GM23338 (cell line): Measurements from ENCODE around the gene AGPAT4. TPM values are rescaled to one million over a fixed set of nuclear protein-coding genes. Genes with fewer than 3 reads are reported as not detected.

Experiments used
- ATAC-seq: fragments of 200-7000 bp; cut with Tn5 transposase; 3 replicates; pipeline ENCODE4 v1.9.1; 2020
- DNase-seq: peaks from one replicate; pipeline ENCODE4 v3.0.0-alpha.2; 2015; ENCODE audit warnings: low spot score
- H2AFZ ChIP-seq: fragments of 200-600 bp; sonication (generic); 2 replicates; pipeline ENCODE4 v1.8.0; 2016; ENCODE audit warnings: antibody characterized with exemption, mild to moderate bottlenecking, moderate library complexity
- H3F3A ChIP-seq: fragments of 200-600 bp; sonication (generic); replicated peaks from 2 replicates; pipeline ENCODE4 v1.8.0; 2017; ENCODE audit warnings: antibody characterized with exemption, mixed run types, low read depth
- H3K27ac ChIP-seq: fragments of 200-600 bp; sonication (generic); 2 replicates; pipeline ENCODE4 v1.6.1; 2016; ENCODE audit warnings: low read depth
- H3K27me3 ChIP-seq: fragments of 200-600 bp; sonication (generic); 2 replicates; pipeline ENCODE4 v1.8.0; 2016; ENCODE audit warnings: mild to moderate bottlenecking, mixed run types, moderate library complexity; ENCODE audit not compliant: insufficient read depth
- H3K36me3 ChIP-seq: fragments of 200-600 bp; sonication (generic); 2 replicates; pipeline ENCODE4 v1.8.0; 2016; ENCODE audit warnings: mild to moderate bottlenecking; ENCODE audit not compliant: insufficient read depth
- H3K4me1 ChIP-seq: fragments of 200-600 bp; sonication (generic); 2 replicates; pipeline ENCODE4 v1.8.0; 2016; ENCODE audit warnings: mild to moderate bottlenecking, moderate library complexity; ENCODE audit not compliant: insufficient read depth
- H3K4me2 ChIP-seq: fragments of 200-600 bp; sonication (generic); 2 replicates; pipeline ENCODE4 v1.7.1; 2017; ENCODE audit warnings: mixed run types
- H3K4me3 ChIP-seq: fragments of 200-600 bp; sonication (generic); 2 replicates; pipeline ENCODE4 v1.6.1; 2016; ENCODE audit warnings: mixed run types
- H3K79me2 ChIP-seq: fragments of 200-600 bp; sonication (generic); replicated peaks from 2 replicates; pipeline ENCODE4 v1.8.0; 2017; ENCODE audit warnings: mild to moderate bottlenecking; ENCODE audit not compliant: insufficient read depth
- H3K9me2 ChIP-seq: fragments of 200-600 bp; sonication (generic); 2 replicates; pipeline ENCODE4 v1.8.0; 2017; ENCODE audit not compliant: insufficient read depth
- H4K20me1 ChIP-seq: fragments of 200-600 bp; sonication (generic); replicated peaks from 2 replicates; pipeline ENCODE4 v1.8.0; 2017; ENCODE audit warnings: mild to moderate bottlenecking; ENCODE audit not compliant: insufficient read depth
- H3K27ac Mint-ChIP-seq: 2 replicates; pipeline ENCODE4 v1.8.0; 2020; ENCODE audit warnings: inconsistent platforms, mild to moderate bottlenecking, moderate library complexity, mixed read lengths
- H3K27me3 Mint-ChIP-seq: 3 replicates; pipeline ENCODE4 v1.8.0; 2022; ENCODE audit warnings: low read depth, mild to moderate bottlenecking, moderate library complexity, mixed read lengths, inconsistent platforms; ENCODE audit not compliant: insufficient read depth, poor library complexity
- H3K36me3 Mint-ChIP-seq: 3 replicates; pipeline ENCODE4 v1.8.0; 2021; ENCODE audit warnings: low read depth, mild to moderate bottlenecking, inconsistent platforms, moderate library complexity, mixed read lengths
- H3K4me1 Mint-ChIP-seq: 3 replicates; pipeline ENCODE4 v1.8.0; 2020; ENCODE audit warnings: mild to moderate bottlenecking, inconsistent platforms, mixed read lengths
- H3K4me3 Mint-ChIP-seq: 3 replicates; pipeline ENCODE4 v1.8.0; 2021; ENCODE audit warnings: moderate library complexity, mild to moderate bottlenecking, inconsistent platforms, mixed read lengths
- H3K9me3 Mint-ChIP-seq: 3 replicates; pipeline ENCODE4 v1.8.0; 2020; ENCODE audit warnings: moderate library complexity, mild to moderate bottlenecking, inconsistent platforms, mixed read lengths
- CREB1 ChIP-seq: fragments of 250-450 bp; sonication (Bioruptor Pico); IDR thresholded peaks from 2 replicates; pipeline ENCODE4 v1.5.0; 2020; ENCODE audit warnings: low read depth, mild to moderate bottlenecking, moderate library complexity
- EZH2 ChIP-seq: fragments of 200-600 bp; sonication (generic); IDR thresholded peaks from one replicate; pipeline ENCODE4 v1.8.0; 2017; ENCODE audit warnings: antibody characterized with exemption, mild to moderate bottlenecking, low read depth; ENCODE audit not compliant: unreplicated experiment
- EZH2phosphoT487 ChIP-seq: fragments of 200-600 bp; sonication (generic); IDR thresholded peaks from one replicate; pipeline ENCODE4 v1.8.1; 2018; ENCODE audit warnings: antibody characterized with exemption; ENCODE audit not compliant: unreplicated experiment
- JUNB ChIP-seq: IDR thresholded peaks from one replicate; pipeline ENCODE4 v1.6.1; 2016; ENCODE audit warnings: antibody characterized with exemption; ENCODE audit not compliant: unreplicated experiment
- REST ChIP-seq: IDR thresholded peaks from one replicate; pipeline ENCODE4 v1.6.1; 2018; ENCODE audit warnings: antibody characterized with exemption; ENCODE audit not compliant: unreplicated experiment
- STAT1 ChIP-seq: IDR thresholded peaks from one replicate; pipeline ENCODE4 v1.6.1; 2016; ENCODE audit warnings: antibody characterized with exemption; ENCODE audit not compliant: unreplicated experiment
- polyA plus RNA-seq: library from polyadenylated mRNA; unstranded; fragments of >200 nt; fragmentation: Nextera tagmentation; extraction: Ambion mirVana; gene quantifications from 2 replicates; pipeline ENCODE4 v1.2.1, GENCODE V29; 2016
- total RNA-seq: library from RNA; depleted of rRNA; stranded (reverse); fragments of >200 nt; shearing (Covaris generic); gene quantifications from 2 replicates; pipeline ENCODE4 v1.2.3, GENCODE V29; 2014
- TF ChIP-seq, protein P1 (sequence below): IDR thresholded peaks from 2 replicates; pipeline ENCODE4 v1.6.1; 2016; ENCODE audit warnings: antibody characterized with exemption
- TF ChIP-seq, protein P2 (sequence below): fragments of 250-450 bp; sonication (Bioruptor Pico); IDR thresholded peaks from 2 replicates; pipeline ENCODE4 v1.5.0; 2020; ENCODE audit warnings: mild to moderate bottlenecking, moderate library complexity

Gene AGPAT4
- total and polyA plus RNA-seq, 2 experiments from 2014 or later: 8.9 to 19.3 TPM

DNA sequence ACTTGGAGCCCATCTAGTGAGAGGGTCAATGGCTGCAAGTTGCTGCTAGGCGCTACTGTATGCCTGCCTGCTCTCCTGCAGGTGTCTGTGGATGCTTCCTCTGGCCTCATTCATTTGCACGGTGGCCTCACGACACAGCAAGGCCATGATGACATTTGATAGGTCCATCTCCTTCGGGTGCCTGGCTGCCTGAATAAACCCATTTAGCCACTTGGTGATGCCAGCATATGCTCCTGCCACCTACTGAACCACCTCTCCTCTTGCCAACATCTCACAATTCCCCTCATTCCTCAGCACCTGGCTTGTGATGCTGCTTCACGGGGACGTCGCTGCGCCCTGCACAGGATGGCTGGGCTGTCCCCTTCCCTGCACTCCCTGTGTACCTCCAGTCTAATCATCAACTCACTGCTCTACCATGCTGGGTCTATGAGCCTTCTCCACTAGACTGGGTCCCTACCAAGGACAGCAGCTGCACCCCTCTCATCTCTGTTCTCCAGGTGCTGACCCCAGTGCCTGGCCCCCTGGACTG is 51.1 kb downstream of the AGPAT4 start:
- Histone ChIP-seq H3K9me2 (no peaks in the 10 kb centered on the region), H3K4me2 (no peak overlapping the region), H2AFZ (no peak overlapping the region), H3K4me3 (no peak overlapping the region), H3F3A (no peaks in the 10 kb centered on the region), H3K27ac (no peak overlapping the region), H3K4me1 (no peaks in the 10 kb centered on the region), H3K36me3 (no peaks in the 10 kb centered on the region), H4K20me1 (peaks cover 3% of the 10 kb centered on the region; the same call in 1 of the 2 replicates), H3K79me2 (peaks cover 62% of the 10 kb centered on the region), H3K27me3 (no peaks in the 10 kb centered on the region)
- H3K9me3 Mint-ChIP-seq: peaks cover 5% of the 10 kb centered on the region; the same call in 2 of the 3 replicates
- TF ChIP-seq CREB1 (CRISPR knock-in tag) (no peak), REST (no peak), EZH2phosphoT487 (no peak), EZH2 (no peak), JUNB (no peak), STAT1 (no peak)
- TF ChIP-seq, protein P1, sequence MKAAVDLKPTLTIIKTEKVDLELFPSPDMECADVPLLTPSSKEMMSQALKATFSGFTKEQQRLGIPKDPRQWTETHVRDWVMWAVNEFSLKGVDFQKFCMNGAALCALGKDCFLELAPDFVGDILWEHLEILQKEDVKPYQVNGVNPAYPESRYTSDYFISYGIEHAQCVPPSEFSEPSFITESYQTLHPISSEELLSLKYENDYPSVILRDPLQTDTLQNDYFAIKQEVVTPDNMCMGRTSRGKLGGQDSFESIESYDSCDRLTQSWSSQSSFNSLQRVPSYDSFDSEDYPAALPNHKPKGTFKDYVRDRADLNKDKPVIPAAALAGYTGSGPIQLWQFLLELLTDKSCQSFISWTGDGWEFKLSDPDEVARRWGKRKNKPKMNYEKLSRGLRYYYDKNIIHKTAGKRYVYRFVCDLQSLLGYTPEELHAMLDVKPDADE: no peak
- TF ChIP-seq, protein P2, sequence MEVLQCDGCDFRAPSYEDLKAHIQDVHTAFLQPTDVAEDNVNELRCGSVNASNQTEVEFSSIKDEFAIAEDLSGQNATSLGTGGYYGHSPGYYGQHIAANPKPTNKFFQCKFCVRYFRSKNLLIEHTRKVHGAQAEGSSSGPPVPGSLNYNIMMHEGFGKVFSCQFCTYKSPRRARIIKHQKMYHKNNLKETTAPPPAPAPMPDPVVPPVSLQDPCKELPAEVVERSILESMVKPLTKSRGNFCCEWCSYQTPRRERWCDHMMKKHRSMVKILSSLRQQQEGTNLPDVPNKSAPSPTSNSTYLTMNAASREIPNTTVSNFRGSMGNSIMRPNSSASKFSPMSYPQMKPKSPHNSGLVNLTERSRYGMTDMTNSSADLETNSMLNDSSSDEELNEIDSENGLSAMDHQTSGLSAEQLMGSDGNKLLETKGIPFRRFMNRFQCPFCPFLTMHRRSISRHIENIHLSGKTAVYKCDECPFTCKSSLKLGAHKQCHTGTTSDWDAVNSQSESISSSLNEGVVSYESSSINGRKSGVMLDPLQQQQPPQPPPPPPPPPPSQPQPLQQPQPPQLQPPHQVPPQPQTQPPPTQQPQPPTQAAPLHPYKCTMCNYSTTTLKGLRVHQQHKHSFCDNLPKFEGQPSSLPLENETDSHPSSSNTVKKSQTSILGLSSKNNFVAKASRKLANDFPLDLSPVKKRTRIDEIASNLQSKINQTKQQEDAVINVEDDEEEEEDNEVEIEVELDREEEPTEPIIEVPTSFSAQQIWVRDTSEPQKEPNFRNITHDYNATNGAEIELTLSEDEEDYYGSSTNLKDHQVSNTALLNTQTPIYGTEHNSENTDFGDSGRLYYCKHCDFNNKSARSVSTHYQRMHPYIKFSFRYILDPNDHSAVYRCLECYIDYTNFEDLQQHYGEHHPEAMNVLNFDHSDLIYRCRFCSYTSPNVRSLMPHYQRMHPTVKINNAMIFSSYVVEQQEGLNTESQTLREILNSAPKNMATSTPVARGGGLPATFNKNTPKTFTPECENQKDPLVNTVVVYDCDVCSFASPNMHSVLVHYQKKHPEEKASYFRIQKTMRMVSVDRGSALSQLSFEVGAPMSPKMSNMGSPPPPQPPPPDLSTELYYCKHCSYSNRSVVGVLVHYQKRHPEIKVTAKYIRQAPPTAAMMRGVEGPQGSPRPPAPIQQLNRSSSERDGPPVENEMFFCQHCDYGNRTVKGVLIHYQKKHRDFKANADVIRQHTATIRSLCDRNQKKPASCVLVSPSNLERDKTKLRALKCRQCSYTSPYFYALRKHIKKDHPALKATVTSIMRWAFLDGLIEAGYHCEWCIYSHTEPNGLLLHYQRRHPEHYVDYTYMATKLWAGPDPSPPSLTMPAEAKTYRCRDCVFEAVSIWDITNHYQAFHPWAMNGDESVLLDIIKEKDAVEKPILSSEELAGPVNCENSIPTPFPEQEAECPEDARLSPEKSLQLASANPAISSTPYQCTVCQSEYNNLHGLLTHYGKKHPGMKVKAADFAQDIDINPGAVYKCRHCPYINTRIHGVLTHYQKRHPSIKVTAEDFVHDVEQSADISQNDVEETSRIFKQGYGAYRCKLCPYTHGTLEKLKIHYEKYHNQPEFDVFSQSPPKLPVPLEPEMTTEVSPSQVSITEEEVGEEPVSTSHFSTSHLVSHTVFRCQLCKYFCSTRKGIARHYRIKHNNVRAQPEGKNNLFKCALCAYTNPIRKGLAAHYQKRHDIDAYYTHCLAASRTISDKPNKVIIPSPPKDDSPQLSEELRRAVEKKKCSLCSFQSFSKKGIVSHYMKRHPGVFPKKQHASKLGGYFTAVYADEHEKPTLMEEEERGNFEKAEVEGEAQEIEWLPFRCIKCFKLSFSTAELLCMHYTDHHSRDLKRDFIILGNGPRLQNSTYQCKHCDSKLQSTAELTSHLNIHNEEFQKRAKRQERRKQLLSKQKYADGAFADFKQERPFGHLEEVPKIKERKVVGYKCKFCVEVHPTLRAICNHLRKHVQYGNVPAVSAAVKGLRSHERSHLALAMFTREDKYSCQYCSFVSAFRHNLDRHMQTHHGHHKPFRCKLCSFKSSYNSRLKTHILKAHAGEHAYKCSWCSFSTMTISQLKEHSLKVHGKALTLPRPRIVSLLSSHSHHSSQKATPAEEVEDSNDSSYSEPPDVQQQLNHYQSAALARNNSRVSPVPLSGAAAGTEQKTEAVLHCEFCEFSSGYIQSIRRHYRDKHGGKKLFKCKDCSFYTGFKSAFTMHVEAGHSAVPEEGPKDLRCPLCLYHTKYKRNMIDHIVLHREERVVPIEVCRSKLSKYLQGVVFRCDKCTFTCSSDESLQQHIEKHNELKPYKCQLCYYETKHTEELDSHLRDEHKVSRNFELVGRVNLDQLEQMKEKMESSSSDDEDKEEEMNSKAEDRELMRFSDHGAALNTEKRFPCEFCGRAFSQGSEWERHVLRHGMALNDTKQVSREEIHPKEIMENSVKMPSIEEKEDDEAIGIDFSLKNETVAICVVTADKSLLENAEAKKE (CRISPR knock-in tag): no peak
- no peak overlapping the region for H3K27ac Mint-ChIP-seq
- H3K4me3 Mint-ChIP-seq: no peak overlapping the region
- peaks cover 6% of the 10 kb centered on the region for H3K27me3 Mint-ChIP-seq
- DNase-seq (no peak), ATAC-seq (no peak)
- peaks cover 69% of the 10 kb centered on the region for H3K36me3 Mint-ChIP-seq
- peaks cover 5% of the 10 kb centered on the region for H3K4me1 Mint-ChIP-seq
